ENCODE data around the gene TGFBR3.

DNA sequence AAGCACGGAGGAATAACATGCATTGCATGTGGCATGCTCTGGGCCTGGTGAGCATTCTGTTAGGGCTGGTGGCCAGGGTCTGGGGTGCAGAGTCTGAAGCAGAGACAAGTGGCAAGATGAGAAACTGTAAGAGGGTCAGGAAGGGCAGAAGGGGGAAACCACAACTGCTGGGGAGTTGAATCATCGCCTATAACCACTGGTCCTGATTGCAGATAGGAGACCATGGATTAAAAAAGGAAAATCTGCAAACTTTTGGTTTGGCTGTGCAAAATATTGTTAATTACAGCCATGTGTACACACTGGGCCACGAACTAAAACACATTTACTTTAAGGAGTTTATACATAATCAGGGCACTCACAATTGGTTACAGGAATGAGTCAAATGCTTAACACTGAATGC, 76.6 kb downstream of the TGFBR3 start:
- TF ChIP-seq, protein P1, sequence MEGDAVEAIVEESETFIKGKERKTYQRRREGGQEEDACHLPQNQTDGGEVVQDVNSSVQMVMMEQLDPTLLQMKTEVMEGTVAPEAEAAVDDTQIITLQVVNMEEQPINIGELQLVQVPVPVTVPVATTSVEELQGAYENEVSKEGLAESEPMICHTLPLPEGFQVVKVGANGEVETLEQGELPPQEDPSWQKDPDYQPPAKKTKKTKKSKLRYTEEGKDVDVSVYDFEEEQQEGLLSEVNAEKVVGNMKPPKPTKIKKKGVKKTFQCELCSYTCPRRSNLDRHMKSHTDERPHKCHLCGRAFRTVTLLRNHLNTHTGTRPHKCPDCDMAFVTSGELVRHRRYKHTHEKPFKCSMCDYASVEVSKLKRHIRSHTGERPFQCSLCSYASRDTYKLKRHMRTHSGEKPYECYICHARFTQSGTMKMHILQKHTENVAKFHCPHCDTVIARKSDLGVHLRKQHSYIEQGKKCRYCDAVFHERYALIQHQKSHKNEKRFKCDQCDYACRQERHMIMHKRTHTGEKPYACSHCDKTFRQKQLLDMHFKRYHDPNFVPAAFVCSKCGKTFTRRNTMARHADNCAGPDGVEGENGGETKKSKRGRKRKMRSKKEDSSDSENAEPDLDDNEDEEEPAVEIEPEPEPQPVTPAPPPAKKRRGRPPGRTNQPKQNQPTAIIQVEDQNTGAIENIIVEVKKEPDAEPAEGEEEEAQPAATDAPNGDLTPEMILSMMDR (IDR thresholded peaks at IDR 0.05), result no peak
- no peak for TF ChIP-seq POLR2A (IDR thresholded peaks at IDR 0.05)
